ENCODE data around the gene MSANTD1.

Gene MSANTD1

GRCh38 chr4:3227878-3228675 is 20.9 kb upstream of the MSANTD1 start:
- TF ChIP-seq, protein P1, sequence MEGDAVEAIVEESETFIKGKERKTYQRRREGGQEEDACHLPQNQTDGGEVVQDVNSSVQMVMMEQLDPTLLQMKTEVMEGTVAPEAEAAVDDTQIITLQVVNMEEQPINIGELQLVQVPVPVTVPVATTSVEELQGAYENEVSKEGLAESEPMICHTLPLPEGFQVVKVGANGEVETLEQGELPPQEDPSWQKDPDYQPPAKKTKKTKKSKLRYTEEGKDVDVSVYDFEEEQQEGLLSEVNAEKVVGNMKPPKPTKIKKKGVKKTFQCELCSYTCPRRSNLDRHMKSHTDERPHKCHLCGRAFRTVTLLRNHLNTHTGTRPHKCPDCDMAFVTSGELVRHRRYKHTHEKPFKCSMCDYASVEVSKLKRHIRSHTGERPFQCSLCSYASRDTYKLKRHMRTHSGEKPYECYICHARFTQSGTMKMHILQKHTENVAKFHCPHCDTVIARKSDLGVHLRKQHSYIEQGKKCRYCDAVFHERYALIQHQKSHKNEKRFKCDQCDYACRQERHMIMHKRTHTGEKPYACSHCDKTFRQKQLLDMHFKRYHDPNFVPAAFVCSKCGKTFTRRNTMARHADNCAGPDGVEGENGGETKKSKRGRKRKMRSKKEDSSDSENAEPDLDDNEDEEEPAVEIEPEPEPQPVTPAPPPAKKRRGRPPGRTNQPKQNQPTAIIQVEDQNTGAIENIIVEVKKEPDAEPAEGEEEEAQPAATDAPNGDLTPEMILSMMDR (IDR thresholded peaks at IDR 0.05; ENCODE audit: insufficient read depth, missing control alignments): no peak

GRCh38 chr4:3228881-3229280 is 20.1 kb upstream of the MSANTD1 start:
- TF ChIP-seq, protein P1 (IDR thresholded peaks at IDR 0.05; ENCODE audit: insufficient read depth, missing control alignments): no peak
- DNase-seq (ENCODE audit: insufficient read length, low spot score) (no peak), FAIRE-seq (no peak)

More at GRCh38 chr4:3227878-3228675, 20.9 kb upstream of the MSANTD1 start:
- FAIRE-seq (no peak), DNase-seq (ENCODE audit: insufficient read length, low spot score) (no peak)

- DNase-seq (ENCODE audit: insufficient read length, low spot score): no peak
Measured at GRCh38 chr4:3229328-3229727, 19.6 kb upstream of the MSANTD1 start.

GRCh38 chr4:3229964-3230363 is 19.0 kb upstream of the MSANTD1 start:
- FAIRE-seq (no peak), DNase-seq (ENCODE audit: insufficient read length, low spot score) (no peak)
- TF ChIP-seq, protein P1 (IDR thresholded peaks at IDR 0.05; ENCODE audit: insufficient read depth, missing control alignments): no peak

More at GRCh38 chr4:3229328-3229727, 19.6 kb upstream of the MSANTD1 start:
- TF ChIP-seq, protein P1 (IDR thresholded peaks at IDR 0.05; ENCODE audit: insufficient read depth, missing control alignments): no peak
- FAIRE-seq: no peak

- FAIRE-seq (no peak), DNase-seq (ENCODE audit: insufficient read length, low spot score) (no peak)
- TF ChIP-seq, protein P1 (IDR thresholded peaks at IDR 0.05; ENCODE audit: insufficient read depth, missing control alignments): no peak
Measured at GRCh38 chr4:3231471-3231870, 17.5 kb upstream of the MSANTD1 start.

DNA sequence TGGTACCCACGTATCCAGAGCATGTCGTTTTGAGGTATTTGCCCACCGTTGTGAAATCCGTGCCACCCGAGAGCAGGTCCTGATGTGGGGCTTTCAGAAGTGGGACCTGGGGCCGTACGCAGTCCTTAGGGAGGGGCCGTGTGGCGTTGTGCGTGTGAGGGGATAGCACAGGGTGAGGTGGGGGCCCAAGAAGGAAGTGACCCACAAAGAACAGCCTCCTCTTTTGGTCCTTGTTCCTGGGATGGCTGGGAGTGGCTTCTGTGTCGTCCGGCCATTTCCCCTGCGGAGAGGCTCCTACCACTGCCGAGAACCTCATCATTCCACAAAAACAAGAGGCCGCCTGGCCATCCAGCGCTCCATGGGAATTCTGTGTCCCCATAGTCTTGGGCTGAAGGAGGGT is 17.0 kb upstream of the MSANTD1 start:
- TF ChIP-seq, protein P1 (IDR thresholded peaks at IDR 0.05; ENCODE audit: insufficient read depth, missing control alignments): no peak
- no peak for DNase-seq (ENCODE audit: insufficient read length, low spot score)
- no peak for FAIRE-seq

DNA sequence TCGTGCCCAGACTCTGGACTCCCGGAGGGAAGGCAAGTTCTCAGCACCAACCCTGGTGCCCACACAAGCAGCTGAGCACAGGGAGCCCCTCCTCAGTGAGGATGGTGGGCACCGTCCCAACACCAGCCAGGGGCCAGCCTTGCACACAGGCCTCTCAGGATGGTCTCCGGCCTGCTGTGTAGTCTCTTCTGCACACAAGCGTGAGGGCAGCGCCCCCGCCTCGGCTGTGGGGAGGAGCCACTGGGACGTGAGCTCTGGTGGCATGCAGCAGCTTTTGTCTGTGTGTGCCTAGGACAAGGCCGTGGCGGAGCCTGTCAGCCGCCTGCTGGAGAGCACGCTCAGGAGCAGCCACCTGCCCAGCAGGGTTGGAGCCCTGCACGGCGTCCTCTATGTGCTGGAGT is 16.1 kb upstream of the MSANTD1 start:
- FAIRE-seq: no peak
- TF ChIP-seq, protein P1 (IDR thresholded peaks at IDR 0.05; ENCODE audit: insufficient read depth, missing control alignments): no peak

More for the DNA sequence above, 16.1 kb upstream of the MSANTD1 start:
- DNase-seq (ENCODE audit: insufficient read length, low spot score): no peak
